Adipocyte (in vitro differentiated cells): Measurements from ENCODE around the gene ALDH5A1.

Experiments
- DNase-seq: peaks from one replicate; pipeline ENCODE4 v3.0.0-alpha.2; 2015; ENCODE audit warnings: low read depth
- H3K27me3 ChIP-seq: replicated peaks from 2 replicates; pipeline ENCODE4 v1.7.0; 2013; ENCODE audit warnings: mild to moderate bottlenecking, low read length, moderate library complexity; ENCODE audit not compliant: control insufficient read depth, insufficient read depth
- H3K36me3 ChIP-seq: 2 replicates; pipeline ENCODE4 v1.7.0; 2013; ENCODE audit warnings: low read length, mild to moderate bottlenecking, moderate library complexity; ENCODE audit not compliant: control insufficient read depth, insufficient read depth, severe bottlenecking
- H3K4me1 ChIP-seq: 2 replicates; pipeline ENCODE4 v1.7.0; 2013; ENCODE audit warnings: mild to moderate bottlenecking, low read length, moderate library complexity; ENCODE audit not compliant: control insufficient read depth, insufficient read depth
- H3K4me3 ChIP-seq: 2 replicates; pipeline ENCODE4 v1.7.0; 2013; ENCODE audit warnings: mild to moderate bottlenecking, low read length, moderate library complexity
- H3K9ac ChIP-seq: 2 replicates; pipeline ENCODE4 v1.7.0; 2013; ENCODE audit warnings: mild to moderate bottlenecking, low read length, moderate library complexity
- H3K9me3 ChIP-seq: 2 replicates; pipeline ENCODE4 v1.7.0; 2013; ENCODE audit warnings: mild to moderate bottlenecking, low read length, moderate library complexity; ENCODE audit not compliant: control insufficient read depth

The ALDH5A1 gene

DNA sequence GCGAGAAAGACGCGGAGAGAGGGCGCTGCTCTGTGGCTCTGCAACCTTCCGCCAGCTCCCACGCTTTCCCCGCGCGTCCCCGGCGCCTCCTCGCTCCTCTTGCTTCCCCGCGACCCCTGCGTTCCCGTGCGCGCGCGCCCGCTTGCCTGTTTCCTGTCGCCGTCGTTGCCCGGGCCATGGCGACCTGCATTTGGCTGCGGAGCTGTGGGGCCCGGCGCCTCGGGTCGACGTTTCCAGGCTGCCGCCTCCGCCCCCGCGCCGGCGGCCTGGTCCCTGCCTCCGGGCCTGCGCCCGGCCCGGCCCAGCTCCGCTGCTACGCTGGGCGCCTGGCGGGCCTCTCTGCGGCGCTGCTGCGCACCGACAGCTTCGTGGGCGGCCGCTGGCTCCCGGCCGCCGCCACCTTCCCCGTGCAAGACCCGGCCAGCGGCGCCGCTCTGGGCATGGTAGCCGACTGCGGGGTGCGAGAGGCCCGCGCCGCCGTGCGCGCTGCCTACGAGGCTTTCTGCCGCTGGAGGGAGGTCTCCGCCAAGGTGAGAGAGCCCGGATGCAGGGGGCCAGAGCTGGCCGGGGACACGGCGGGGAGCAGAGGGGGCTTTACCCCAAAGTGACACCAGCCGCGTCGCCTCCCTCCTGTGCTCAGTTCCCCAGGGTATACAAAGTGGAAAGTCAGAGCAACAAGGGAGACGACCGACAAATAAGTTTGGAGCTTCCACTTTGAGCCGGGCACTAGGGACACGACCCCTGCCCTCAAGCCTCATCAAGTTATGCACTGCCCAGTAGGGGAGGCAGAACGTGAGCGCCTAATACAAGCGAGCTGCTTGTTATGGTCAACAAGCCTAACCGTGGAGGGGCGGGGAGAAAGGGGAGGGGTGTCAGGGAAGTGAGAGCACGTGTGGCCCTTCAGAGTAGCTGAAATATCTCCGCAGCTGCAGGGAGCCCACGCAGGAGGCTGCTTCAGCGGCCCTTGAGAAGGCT, at the start of gene ALDH5A1:
Gene ALDH5A1 (plus strand): TSS at position 149 of the 975 bp plus-strand sequence. CDS start 28 bp downstream, at position 177.
- peaks cover 22% of the 10 kb centered on the region for H3K27me3 ChIP-seq
- peak within 1 kb of the TSS; percentile 74 for H3K4me3 ChIP-seq
- no peaks in the 10 kb centered on the region for H3K9me3 ChIP-seq
- H3K36me3 ChIP-seq = no peaks in the 10 kb centered on the region
- H3K4me1 ChIP-seq = peaks cover 6% of the 10 kb centered on the region
- peak; percentile 80 for DNase-seq
- peak within 1 kb of the TSS; percentile 72 for H3K9ac ChIP-seq

GRCh38 chr6:24445704-24446103, 49.1 kb upstream of the ALDH5A1 start:
- H3K27me3 ChIP-seq = no peaks in the 10 kb centered on the region
- H3K9ac ChIP-seq = no peak overlapping the region
- no peak overlapping the region for H3K4me3 ChIP-seq
- no peaks in the 10 kb centered on the region for H3K36me3 ChIP-seq
- peaks cover 6% of the 10 kb centered on the region for H3K4me1 ChIP-seq
- no peaks in the 10 kb centered on the region for H3K9me3 ChIP-seq
- DNase-seq = no peak

- Histone ChIP-seq H3K36me3 (no peaks in the 10 kb centered on the region), H3K9me3 (no peaks in the 10 kb centered on the region), H3K9ac (no peak overlapping the region), H3K4me3 (no peak overlapping the region), H3K27me3 (no peaks in the 10 kb centered on the region), H3K4me1 (peaks cover 8% of the 10 kb centered on the region)
- no peak for DNase-seq
These were observed 48.1 kb upstream of the ALDH5A1 start for GRCh38 chr6:24446670-24447069.

GRCh38 chr6:24448396-24448795, 46.4 kb upstream of the ALDH5A1 start:
- no peak overlapping the region for H3K4me3 ChIP-seq
- peaks cover 4% of the 10 kb centered on the region for H3K4me1 ChIP-seq
- H3K27me3 ChIP-seq = no peaks in the 10 kb centered on the region
- no peak for DNase-seq
- H3K9me3 ChIP-seq = no peaks in the 10 kb centered on the region
- no peaks in the 10 kb centered on the region for H3K36me3 ChIP-seq
- H3K9ac ChIP-seq = no peak overlapping the region

- no peak for DNase-seq
- Histone ChIP-seq H3K9ac (no peak overlapping the region), H3K27me3 (no peaks in the 10 kb centered on the region), H3K4me1 (peaks cover 4% of the 10 kb centered on the region), H3K36me3 (no peaks in the 10 kb centered on the region), H3K9me3 (no peaks in the 10 kb centered on the region), H3K4me3 (no peak overlapping the region)
These were observed 45.8 kb upstream of the ALDH5A1 start for GRCh38 chr6:24448828-24449525.

- Histone ChIP-seq H3K9ac (no peak overlapping the region), H3K36me3 (no peaks in the 10 kb centered on the region), H3K4me1 (peaks cover 4% of the 10 kb centered on the region), H3K27me3 (no peaks in the 10 kb centered on the region), H3K9me3 (no peaks in the 10 kb centered on the region), H3K4me3 (no peak overlapping the region)
- DNase-seq = no peak
These were observed 43.0 kb upstream of the ALDH5A1 start for GRCh38 chr6:24451581-24452388.

DNA sequence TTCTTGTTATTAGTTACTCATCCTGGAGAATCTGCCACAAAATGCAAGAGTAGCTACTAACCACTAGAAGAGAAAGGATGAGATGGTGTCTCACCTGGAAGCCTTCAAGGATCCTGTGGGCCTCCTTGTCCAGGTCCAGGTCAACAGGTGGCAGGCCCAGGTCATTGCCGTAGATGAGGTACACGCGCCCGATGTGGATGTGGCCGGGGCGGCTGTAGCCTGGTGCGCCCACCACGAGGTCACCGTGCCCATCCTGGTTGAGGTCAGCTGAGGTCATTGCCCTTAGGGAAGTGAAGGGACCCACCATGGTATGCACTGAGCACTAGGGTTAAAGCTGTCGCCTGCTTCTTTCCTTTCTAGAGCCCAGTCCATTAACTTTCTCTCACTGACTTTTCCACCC, 40.8 kb upstream of the ALDH5A1 start:
- Histone ChIP-seq H3K9me3 (no peaks in the 10 kb centered on the region), H3K9ac (no peak overlapping the region), H3K4me1 (peaks cover 15% of the 10 kb centered on the region), H3K27me3 (no peaks in the 10 kb centered on the region), H3K4me3 (no peak overlapping the region), H3K36me3 (no peaks in the 10 kb centered on the region)
- no peak for DNase-seq

GRCh38 chr6:24454452-24454851, 40.3 kb upstream of the ALDH5A1 start:
- H3K9me3 ChIP-seq = no peaks in the 10 kb centered on the region
- DNase-seq = no peak
- H3K4me1 ChIP-seq = peaks cover 15% of the 10 kb centered on the region
- no peaks in the 10 kb centered on the region for H3K27me3 ChIP-seq
- no peak overlapping the region for H3K4me3 ChIP-seq
- H3K36me3 ChIP-seq = no peaks in the 10 kb centered on the region
- no peak overlapping the region for H3K9ac ChIP-seq

GRCh38 chr6:24455061-24455460, 39.7 kb upstream of the ALDH5A1 start:
- no peak overlapping the region for H3K9ac ChIP-seq
- H3K4me1 ChIP-seq = peaks cover 15% of the 10 kb centered on the region
- H3K36me3 ChIP-seq = no peaks in the 10 kb centered on the region
- H3K27me3 ChIP-seq = no peaks in the 10 kb centered on the region
- no peaks in the 10 kb centered on the region for H3K9me3 ChIP-seq
- DNase-seq = no peak
- H3K4me3 ChIP-seq = no peak overlapping the region

DNA sequence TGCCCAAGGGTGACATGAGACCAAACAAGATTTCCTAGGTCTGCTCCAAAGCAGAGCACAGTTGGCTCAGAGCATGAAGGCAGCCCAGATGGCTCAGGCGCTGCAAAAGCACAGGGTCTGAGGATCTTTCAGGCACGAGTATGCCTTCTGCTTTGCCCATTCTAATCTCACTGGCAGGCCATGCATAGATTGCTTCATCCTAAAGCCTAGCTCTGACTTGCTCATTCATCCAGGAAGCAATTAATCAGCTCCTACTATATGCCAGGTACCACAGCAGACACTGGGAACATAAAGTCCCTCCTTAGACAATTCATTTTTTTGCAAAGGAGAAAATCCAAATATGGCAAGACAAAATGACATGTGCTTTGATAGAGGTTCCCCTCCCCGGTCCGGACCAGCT, 36.6 kb upstream of the ALDH5A1 start:
- H3K9ac ChIP-seq = no peak overlapping the region
- H3K27me3 ChIP-seq = no peaks in the 10 kb centered on the region
- no peak for DNase-seq
- no peaks in the 10 kb centered on the region for H3K9me3 ChIP-seq
- no peak overlapping the region for H3K4me3 ChIP-seq
- peaks cover 20% of the 10 kb centered on the region for H3K4me1 ChIP-seq
- H3K36me3 ChIP-seq = no peaks in the 10 kb centered on the region

GRCh38 chr6:24458941-24459340, 35.8 kb upstream of the ALDH5A1 start:
- Histone ChIP-seq H3K27me3 (no peaks in the 10 kb centered on the region), H3K36me3 (no peaks in the 10 kb centered on the region), H3K4me1 (peaks cover 20% of the 10 kb centered on the region), H3K9me3 (no peaks in the 10 kb centered on the region), H3K4me3 (no peak overlapping the region), H3K9ac (no peak overlapping the region)
- no peak for DNase-seq
